HG03571 (cell line): ENCODE measurements around the gene SHFL.

ENCODE experiments used
- ATAC-seq: cut with Tn5 transposase; IDR thresholded peaks from one replicate; pipeline ENCODE4 v1.9.1; 2021; ENCODE audit not compliant: unreplicated experiment

SHFL gene

DNA sequence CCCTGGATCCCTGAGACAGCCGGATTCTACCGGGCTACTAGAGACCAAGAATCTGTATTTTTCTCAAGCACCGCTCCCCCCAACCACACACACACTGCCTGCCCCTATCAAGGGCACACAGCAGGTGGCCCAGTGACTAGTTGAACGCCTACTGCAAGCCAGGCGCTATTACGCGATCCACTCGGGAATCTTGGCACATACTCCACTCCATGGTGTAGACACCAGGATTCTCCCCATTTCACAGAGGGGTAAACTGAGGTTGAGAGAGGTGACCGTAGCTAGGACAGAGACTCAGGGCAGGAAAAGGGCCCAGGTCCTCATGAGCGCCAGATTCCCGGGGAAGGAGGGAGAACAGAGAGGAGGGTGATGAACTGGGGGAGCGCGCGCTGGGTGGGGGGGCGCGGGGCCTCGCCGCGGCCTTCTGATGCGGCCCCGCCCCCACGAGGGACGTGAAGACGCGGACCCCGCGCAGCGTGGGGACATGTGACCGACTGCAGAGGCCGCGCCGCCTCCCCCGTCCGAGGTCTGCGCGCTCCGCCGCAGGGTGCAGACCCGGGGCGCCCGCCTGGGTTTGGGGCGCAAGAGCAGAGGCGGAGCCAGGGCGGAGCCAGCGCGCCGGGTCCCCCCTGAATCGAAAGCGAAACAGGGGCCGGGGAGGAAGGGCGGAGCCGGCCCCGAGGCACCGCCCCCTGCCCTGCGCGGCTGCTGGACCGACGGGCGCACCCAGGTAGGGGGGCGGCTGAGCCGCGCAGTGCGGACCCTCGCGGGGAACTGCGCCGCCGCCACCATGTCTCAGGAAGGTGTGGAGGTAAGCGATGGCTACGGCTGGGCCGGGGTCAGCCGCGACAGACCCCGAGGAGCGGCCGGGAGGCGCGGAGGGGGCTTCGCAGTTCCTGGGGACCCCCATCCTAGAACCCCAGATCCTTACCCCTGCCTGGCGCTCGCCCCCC lies at the start of gene SHFL:
Gene SHFL (plus strand): TSS at position 677 of the 950 bp plus-strand sequence. CDS start 111 bp downstream, at position 788.
- ATAC-seq = peak; percentile 61

DNA sequence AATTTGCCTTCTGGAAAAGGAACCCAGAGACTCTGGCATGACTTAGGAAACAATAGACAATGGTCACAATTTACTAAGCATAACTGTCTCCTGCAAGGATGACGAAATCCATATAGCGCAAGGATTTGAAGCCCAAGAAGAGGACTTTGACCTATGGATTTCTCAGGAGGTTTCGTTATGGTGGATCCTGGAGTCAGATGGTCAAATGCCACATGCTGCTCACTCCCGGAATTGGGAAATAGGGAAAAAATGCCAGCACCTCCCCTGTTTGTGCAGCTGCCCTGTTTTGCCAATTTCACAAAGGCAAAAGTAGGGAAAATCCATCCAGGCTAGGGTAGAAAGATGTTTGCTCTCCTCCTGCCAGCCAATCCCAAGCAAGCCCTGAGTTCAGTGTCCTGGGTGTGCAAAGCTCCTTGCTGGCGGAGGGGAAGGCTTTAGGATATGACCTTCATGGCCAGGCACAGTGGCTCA lies 49.5 kb upstream of the SHFL start:
- no peak for ATAC-seq

DNA sequence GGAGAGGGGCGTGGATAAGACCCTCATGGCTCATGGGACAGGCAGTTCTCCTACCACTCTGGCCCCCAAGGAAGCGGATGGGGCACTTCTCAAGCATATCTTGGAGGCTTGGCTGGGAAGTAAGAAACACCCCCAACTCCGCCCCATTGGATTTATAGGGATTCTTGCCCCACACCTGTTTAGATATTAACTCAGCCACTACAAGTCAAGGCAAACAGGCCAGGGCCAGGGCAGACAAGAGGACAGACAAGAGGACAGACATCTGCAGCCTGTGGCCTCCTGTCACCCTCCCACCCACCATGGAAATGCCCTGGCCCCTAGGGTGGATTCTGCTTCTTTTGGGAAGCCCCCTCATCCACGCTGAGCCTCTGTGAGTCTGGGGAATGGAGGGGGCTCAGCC lies 48.8 kb upstream of the SHFL start:
- no peak for ATAC-seq

DNA sequence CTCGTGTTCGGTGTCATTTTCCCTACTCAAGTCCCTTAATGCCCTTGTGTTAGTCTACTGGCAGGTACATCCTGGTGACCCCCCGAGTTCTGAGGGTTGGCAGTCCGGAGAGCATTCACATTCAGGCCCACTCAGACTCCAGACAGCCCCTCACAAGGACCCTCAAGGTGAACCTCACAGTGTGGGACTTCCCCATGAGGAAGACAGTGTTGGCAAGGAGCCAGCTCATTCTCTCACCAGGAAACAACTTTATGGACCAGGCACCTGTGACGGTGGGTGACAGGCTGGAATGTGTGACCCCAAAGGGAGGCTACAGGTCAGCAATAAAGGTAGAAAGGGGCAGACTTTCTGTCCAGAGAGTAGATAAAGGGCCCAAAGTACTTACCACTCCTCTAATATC lies 48.3 kb upstream of the SHFL start:
- no peak for ATAC-seq

DNA sequence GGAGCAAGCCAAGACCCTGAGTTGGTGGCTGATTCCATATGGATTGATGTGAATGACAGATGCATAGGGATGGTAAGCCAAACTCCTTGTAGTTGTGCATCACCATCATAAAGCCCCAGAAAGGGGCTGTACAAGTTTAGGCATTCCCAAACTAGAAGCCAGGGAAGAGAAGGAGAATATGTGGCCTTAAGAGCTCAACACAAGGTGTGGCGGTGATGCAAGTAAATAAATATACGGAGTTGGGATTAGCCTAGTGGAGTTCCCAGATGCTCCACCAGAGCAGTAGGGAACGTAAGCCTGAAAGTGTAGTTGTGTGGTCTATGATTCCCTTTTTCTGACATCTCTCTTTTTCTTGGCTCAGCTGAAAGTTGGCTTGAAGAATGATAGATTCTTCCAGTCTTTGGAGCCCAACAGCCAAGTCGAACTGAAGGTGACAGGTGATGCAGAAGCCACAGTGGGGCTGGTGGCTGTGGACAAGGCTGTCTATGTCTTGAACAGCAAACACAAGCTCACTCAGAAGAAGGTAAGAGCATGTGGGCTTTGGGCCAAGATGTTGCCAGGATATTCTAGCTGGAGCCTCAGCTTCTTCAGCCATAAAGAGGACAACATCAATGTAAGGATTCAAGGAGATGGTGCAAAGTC lies 42.7 kb upstream of the SHFL start:
- ATAC-seq = no peak

DNA sequence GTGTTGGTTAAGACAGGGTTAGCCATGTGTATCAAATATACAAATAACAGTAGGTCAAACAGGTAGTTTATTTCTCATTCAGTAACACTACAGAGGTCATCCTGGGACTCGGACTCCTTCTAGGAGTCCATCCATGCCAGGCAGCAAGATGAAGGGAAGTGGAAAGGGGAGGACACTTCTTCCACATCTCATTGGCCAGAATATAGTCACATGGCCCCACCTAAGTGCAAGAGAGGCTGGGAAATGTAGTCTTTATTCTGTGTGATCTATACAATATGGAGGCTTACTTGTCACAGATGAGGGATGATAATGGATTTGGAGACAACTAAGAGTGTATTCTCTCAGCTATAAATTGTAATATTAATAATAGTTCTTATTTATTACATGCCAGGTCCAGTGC lies 41.7 kb upstream of the SHFL start:
- ATAC-seq = no peak

DNA sequence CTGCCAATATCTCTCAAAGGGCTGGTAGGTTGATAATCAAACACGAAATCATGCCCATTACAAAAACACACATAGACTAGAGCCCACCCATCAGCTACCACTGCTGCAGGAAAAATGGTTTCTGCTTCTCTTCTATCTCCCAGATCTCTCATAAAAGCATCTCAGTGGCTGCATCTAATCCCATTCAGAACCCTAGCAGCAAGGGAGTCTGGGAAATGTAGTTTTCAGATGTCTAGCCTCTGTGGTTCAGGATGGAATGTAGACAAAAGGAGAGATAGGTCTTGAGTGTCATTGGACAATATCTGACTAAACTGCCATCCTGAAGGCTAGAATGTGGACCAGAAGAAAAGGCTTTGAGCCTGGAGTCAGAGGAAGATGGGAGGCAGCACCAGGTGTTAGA lies 40.7 kb upstream of the SHFL start:
- ATAC-seq = no peak

DNA sequence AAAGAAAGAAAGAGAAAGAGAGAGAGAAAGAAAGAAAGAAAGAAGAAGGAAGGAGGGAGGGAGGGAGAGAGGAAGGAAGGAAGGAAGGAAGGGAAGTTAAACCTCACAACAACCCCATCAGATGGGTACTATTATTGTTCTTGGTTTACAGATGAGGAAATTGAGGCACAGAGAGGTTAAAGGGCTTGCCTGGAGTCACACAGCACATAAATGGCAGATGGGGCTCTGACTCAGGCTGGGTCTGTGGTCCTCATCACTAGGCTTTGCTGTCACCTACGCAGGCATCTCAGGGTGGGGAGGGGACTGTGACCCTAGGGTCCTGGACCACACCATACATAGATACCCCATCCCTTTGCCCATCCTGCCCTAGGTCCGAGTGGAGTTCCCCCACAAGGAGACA lies 36.5 kb upstream of the SHFL start:
- ATAC-seq = no peak

DNA sequence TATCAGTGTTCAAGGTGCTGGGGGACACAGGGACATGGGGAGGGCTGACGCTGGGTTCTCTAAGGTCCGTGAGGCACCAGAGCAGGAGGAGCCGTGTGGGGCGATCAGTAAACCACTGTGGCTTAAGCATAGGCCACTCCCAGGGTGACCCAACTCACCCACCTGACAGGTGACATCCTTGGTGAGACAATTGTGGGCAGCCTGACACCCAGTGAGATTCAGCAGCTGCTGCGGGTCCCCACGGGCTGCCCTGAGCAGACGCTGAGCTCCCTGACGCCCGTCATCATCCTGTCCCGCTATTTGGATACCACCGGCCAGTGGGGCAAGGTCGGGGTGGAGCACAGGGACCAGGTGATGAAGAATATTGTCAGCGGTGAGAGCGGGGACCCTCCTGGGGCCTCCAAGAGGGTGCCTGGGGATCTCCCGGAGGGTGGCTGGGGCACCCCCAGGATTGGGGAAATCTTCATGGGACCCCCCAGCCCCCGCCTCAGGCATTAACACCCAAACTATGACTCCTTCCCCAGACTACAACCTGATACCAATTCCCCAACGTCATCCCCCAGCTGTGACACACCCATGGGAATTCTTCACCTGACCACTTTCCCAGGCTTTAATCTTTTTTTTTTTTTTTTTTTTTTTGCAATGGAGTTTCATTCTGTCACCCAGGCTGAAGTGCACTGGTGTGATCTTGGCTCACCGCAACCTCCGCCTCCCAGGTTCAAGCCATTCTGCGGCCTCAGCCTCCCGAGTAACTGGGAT lies 33.3 kb upstream of the SHFL start:
- ATAC-seq = no peak

DNA sequence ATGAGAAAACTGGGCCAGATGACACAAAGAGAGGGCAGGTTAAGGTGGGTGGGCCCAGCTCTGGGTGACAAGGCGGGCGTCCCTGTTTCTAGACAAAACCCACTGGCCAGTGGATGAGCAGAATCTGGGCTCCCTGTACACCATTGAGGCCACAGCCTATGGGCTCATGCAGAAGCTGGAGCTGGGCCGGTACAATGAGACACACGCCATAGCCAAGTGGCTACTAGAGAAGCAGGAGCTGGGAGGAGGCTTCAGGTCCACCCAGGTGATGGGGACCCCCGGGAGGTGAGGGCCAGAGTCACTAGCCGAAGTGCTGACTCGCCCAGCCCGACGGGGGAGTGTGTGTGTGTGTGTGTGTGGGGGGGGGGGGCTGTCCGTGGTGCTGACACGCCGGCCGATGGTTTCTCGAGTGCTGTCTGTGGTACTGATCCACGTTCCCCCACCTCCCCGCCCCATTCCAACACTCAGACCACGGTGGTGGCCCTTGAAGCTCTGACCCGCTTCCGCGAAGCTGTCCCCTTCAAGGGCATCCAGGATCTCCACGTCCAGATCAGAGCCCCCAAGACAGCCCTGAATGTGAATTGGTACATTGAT lies 24.3 kb upstream of the SHFL start:
- no peak for ATAC-seq

DNA sequence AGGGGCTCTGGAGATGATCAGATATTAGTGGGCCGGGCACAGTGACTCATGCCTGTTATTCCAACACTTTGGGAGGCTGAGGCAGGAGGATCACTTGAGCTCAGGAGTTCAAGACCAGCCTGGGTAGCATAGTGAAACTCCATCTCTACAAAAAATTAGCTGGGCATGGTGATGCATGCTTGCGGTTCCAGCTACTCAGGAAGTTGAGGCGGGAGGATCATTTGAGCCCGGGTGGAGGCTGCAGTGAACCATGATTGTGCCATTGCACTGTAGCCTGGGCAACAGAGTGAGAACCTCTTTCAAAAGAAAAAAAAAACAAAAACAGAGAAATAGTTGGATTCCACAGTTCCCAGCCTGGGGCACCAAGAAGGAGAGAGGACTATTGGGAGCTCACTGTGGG lies 17.9 kb upstream of the SHFL start:
- no peak for ATAC-seq

DNA sequence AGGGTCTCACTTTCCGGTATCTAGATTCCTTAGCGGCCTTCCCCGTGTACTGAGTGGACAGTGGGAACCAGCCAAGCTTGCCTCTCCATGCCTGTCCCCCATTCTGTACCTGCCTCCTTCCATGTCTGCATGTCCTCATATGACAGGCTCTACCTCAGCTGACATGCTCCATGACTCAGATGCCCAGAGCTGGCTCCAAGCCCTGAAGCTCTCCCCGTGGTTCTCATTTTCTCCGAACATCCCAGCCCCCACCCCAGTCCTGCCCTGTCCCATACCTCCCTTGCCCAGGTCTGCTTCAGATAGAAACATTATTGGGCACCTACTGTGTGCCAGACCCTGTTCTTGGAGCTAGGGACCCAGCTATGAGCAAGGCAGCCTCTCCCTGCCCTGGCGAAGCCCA lies 17.1 kb upstream of the SHFL start:
- ATAC-seq = no peak

DNA sequence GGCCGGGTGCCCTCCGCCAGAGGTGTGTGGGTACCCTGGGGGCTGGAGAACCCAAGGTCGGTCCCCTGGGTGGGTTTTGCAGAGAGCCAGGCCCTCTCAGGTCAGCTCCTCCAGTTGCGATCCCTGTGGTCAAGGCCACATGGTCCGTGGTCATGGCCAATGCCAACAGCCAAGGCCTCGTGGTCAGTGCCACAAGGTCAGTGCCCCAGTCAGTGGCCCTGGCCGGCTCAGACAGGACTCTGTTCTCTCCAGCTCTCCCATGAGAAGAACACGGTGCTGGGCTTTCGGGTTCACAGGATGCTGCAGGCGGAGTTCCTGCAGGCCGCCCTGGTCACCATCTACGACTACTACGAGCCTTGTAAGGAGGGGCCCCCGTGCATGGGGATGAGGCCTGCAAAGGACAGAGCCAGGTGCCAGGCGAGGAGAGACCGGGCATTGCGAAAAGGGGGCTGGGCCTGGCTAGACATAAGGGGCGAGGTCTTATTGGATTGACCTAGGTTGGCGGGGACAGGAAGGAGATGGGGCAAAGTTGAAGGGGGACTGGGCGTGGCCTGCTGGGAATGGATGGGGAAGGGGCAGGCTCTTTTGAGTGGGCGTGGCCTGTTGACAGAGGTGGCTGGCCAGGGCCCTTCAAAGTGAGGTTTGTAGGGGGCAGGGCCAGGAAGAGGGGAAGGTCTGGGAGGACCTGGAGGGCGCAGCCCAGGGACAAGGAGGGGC lies 15.2 kb upstream of the SHFL start:
- no peak for ATAC-seq

DNA sequence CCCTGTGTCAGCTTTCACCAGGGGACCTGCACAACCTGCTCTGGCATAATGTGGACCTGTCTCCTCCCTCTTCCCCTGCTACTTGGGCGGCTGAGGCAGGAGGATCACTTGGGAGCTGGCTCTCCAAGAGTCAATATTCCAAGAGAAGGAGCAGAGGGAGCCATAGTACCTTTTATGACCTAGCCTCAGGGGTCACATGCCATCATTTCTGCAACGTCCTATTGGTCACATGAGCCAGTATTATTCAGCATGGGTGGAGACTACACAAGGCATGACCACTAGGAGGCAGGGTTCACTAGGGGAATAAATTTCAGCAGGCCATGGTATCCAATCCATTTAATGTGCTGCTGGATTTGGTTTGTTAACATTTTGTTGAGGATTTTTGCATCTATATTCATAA lies 12.0 kb upstream of the SHFL start:
- ATAC-seq = no peak

DNA sequence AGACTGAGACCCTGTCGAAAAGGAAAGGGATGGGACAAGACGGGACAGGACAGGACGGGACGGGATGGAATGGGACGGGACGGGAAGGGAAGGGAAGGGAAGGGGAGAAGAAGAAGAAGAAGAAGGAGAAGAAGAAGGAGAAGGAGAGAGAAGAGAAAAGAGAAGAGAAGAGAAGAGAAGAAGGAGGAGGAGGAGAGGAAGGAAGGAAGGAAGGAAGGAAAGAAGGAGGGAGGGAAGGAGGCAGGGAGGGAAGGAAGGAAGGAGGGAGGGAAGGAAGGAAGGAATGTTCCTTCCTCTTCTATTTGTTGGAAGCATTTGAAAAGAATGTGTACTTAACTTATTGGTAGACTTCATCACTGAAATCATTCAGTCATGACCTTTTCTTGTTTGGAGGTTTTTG lies 9.6 kb upstream of the SHFL start:
- no peak for ATAC-seq

DNA sequence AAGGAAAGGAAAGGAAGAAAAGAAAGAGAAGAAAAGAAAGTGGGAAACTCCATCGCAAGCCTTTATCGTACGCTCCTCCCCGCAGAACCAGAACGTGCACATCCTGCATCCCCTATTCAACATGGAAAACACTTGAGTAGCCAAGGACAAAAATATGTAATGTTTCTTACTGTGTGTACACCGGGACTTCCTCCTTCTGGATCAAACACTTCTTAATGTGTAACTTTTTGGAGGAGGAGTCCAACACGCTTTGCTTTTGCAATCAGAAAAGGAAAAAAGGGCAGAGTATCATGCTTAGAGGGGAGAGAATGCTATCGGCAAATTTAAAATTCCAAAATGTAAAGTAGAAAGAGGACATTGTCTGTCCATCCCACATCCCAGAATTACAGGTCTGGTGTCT lies 7.8 kb upstream of the SHFL start:
- ATAC-seq = no peak

DNA sequence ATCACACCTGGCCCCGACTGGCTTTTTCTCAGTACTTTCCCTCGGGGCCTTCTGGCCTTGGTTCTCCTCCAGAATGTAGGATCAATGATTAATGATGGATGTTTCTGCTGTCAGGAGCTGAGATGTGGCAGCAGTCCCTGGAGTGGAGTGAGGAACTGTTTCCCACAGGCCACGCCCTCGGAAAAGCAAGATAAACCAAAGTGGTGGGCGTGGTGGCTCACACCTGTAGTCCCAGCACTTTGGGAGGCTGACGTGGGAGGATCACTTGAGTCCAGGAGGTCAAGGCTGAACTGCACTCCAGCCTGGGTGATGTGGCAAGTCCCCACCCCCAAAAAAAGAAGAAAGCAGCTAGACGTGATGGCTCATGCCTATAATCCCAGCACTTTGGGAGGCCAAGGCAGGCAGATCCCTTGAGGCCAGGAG lies 7.1 kb upstream of the SHFL start:
- no peak for ATAC-seq

DNA sequence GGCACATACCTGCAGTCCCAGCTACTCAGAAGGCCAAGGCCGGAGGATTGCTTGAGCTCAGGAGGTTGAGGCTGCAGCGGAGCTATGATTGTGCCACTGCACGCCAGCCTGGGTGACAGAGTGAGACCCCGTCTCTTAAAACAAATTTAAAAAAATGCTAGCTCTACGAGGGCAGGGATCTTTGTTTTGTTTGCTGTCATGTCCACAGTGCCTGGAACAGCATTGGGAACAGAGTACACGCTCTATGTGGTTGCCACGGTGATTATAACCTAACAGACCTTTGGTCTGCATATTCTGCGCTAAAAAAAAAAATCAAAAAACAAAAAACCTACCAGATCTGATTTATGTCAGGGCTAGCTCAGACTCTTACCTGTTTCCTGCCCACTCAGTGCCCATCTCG lies 2.2 kb upstream of the SHFL start:
- ATAC-seq = no peak

DNA sequence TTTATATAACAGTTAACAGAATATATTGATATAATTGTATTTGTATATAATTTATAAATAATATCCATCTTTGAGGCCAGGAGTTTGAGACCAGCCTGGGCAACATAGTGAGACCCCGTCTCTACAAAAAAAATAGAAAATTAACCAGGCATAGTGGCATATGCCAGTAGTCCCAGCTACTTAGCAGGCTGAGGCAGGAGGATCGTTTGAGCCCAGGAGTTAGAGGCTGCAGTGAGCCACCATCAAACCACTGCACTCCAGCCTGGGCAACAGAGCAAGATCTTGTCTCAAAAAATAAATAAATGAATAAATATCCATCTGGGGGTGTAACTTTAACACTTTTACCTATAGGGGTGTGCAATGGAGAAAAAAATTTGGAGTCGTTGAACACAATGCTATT lies 1.3 kb upstream of the SHFL start:
- no peak for ATAC-seq

DNA sequence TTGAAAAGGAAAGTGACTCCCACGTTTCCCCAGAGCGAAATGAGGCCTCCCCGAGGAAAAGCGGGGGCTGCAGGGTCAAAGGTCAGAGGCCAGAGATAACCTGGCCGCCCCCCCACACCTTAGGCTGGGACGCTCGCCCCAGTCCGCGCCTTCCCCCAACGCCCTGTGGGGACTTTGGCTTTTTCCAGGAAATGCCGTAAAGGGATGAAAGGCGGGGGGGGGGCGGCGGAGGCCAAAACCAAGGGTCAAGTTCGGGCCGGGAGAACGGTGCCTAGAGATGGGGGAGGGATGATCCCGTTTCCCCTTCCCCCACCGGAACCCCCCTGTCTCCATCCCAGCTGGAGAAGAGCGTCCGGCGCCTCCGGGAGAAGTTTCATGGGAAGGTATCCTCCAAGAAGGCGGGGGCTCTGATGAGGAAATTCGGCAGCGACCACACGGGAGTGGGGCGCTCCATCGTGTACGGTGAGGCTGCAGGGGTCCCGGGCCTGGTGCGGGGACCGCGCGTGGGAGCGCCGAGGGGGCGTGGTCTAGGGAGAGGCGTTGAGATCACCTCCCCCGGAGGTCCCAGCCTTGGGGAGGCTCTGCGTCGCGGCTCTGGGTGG lies 575 bp downstream of the SHFL start:
- no peak for ATAC-seq
